ENCODE measurements around the gene MSANTD4. TPM values are rescaled to one million over a fixed set of nuclear protein-coding genes. Genes with fewer than 3 reads are reported as not detected.
A peak's percentile ranks its signal among the peaks of the same experiment; 100 is the strongest.

Gene MSANTD4
- total RNA-seq, 1 donor from 2014 or later = 27.8 TPM

DNA sequence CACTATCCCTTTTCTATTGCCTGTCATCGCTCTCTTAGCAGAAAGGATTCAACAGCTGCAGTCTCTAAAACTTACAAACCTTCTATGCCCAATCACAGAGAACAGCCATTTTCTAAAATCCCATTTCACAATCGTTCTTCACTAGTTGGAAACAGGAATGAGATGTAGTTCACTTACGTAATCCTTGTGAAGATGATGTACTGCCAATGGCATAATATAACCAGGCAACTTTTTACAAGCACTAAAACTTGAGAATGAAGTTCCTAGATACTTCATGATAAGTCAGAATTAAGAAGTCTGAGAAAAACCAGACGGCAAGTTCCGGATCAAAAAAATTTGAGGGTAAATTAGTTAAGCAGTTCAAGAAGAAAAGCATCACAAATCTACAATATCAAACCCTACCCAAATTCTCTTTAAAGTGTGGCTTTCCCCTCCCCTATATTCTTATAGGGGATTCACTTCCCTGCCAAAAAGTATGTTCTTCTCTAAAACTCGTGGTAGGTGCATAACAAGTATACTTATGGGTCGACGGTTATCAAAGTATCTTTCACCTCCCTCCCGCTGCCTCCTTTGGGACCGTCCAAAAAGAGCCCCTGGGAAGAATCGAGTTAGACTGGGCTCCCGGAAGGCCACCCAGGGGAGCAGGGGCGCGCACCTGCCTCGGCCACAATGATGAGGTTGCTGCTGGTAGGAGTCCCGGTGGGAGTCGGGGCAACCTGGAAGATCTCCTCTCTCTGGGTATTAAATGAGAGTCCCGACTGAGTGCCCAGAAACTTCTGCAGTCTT is 666 bp downstream of the MSANTD4 start:
- no peak for DNase-seq (ENCODE audit: low spot score, unreplicated experiment)
- H3K27me3 Mint-ChIP-seq = no peaks in the 10 kb centered on the region

DNA sequence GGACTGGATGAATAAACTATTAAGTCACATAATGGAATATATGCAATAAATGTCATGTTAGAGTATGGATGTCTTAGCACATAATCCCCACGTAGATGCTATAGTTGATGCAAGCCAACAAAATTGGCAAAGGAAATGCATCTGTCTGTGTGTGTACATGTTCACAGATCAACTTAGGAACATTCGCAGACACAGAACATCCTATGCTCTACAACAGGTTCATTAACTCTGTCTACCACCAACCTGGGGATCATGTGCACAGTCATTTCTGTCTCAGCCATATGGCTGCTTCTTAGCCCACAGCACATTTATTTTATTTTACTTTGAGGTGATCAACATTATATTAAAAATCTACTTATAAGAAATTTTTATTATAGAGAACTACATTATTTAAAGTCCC is 4.9 kb downstream of the MSANTD4 start:
- peaks cover 3% of the 10 kb centered on the region for H3K9me3 Mint-ChIP-seq (ENCODE audit: low read depth)
- H3K27ac Mint-ChIP-seq = no peak overlapping the region
- peaks cover 38% of the 10 kb centered on the region for H3K4me1 Mint-ChIP-seq (ENCODE audit: low read depth)
- H3K36me3 Mint-ChIP-seq (ENCODE audit: insufficient read depth) = peaks cover 8% of the 10 kb centered on the region
- no peaks in the 10 kb centered on the region for H3K27me3 Mint-ChIP-seq
- DNase-seq (ENCODE audit: low spot score, unreplicated experiment) = no peak
- TF ChIP-seq, protein P1, sequence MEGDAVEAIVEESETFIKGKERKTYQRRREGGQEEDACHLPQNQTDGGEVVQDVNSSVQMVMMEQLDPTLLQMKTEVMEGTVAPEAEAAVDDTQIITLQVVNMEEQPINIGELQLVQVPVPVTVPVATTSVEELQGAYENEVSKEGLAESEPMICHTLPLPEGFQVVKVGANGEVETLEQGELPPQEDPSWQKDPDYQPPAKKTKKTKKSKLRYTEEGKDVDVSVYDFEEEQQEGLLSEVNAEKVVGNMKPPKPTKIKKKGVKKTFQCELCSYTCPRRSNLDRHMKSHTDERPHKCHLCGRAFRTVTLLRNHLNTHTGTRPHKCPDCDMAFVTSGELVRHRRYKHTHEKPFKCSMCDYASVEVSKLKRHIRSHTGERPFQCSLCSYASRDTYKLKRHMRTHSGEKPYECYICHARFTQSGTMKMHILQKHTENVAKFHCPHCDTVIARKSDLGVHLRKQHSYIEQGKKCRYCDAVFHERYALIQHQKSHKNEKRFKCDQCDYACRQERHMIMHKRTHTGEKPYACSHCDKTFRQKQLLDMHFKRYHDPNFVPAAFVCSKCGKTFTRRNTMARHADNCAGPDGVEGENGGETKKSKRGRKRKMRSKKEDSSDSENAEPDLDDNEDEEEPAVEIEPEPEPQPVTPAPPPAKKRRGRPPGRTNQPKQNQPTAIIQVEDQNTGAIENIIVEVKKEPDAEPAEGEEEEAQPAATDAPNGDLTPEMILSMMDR (IDR thresholded peaks at IDR 0.05; ENCODE audit: unreplicated experiment) = no peak
- no peak overlapping the region for H3K4me3 Mint-ChIP-seq (ENCODE audit: low read depth)

More for the DNA sequence above, 666 bp downstream of the MSANTD4 start:
- Mint-ChIP-seq H3K4me1 (ENCODE audit: low read depth) (peaks cover 26% of the 10 kb centered on the region), H3K27ac (peak overlapping the region; percentile 96), H3K36me3 (ENCODE audit: insufficient read depth) (peaks cover 5% of the 10 kb centered on the region), H3K9me3 (ENCODE audit: low read depth) (peaks cover 3% of the 10 kb centered on the region), H3K4me3 (ENCODE audit: low read depth) (peak overlapping the region; percentile 93)
- TF ChIP-seq, protein P1 (IDR thresholded peaks at IDR 0.05; ENCODE audit: unreplicated experiment) = no peak

DNA sequence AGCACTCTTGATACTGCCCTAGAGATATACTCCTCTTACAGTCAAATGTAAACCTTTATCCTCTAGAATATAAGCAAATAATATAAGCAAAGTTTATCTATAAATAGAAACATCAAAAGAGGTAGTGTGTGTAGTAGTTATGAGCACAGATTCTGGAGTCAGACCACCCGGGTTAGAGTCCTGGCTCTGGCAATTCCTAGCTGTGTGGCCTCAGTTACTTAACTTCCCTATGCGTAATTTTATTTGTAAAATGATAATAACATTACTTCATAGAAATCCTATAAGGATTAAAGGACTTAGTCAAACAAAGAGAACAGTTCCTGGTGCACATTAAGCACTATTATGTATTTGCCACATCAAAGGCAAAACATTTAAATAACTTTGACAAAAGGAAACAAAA is 7.0 kb downstream of the MSANTD4 start:
- DNase-seq (ENCODE audit: low spot score, unreplicated experiment) = no peak
- H3K4me1 Mint-ChIP-seq (ENCODE audit: low read depth) = peaks cover 29% of the 10 kb centered on the region
- H3K27ac Mint-ChIP-seq = no peak overlapping the region
- no peaks in the 10 kb centered on the region for H3K27me3 Mint-ChIP-seq
- peaks cover 17% of the 10 kb centered on the region for H3K36me3 Mint-ChIP-seq (ENCODE audit: insufficient read depth)
- TF ChIP-seq, protein P1 (IDR thresholded peaks at IDR 0.05; ENCODE audit: unreplicated experiment) = no peak
- no peak overlapping the region for H3K4me3 Mint-ChIP-seq (ENCODE audit: low read depth)
- peaks cover 3% of the 10 kb centered on the region for H3K9me3 Mint-ChIP-seq (ENCODE audit: low read depth)

DNA sequence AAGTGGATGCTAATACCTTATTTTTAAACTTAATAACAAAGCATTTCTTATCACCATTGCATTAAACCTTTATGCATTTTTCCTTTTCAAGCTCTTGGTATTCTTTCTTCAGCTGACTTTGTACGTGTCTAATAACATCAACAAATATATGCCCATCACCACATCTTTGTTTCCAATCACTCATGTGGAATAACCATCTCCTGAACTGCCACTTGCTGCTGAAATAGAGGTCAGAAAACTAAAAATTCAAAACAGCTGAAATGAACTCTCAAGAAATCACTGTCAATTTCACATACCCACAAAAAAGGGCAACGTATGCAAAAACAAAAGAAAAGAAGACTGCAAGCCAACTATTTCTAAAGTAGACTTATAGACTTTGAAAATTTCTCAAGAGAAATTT is 7.4 kb downstream of the MSANTD4 start:
- no peak for DNase-seq (ENCODE audit: low spot score, unreplicated experiment)
- no peak overlapping the region for H3K27ac Mint-ChIP-seq
- H3K4me3 Mint-ChIP-seq (ENCODE audit: low read depth) = no peak overlapping the region
- H3K36me3 Mint-ChIP-seq (ENCODE audit: insufficient read depth) = peaks cover 20% of the 10 kb centered on the region
- TF ChIP-seq, protein P1 (IDR thresholded peaks at IDR 0.05; ENCODE audit: unreplicated experiment) = no peak
- H3K9me3 Mint-ChIP-seq (ENCODE audit: low read depth) = peaks cover 3% of the 10 kb centered on the region
- H3K4me1 Mint-ChIP-seq (ENCODE audit: low read depth) = peaks cover 24% of the 10 kb centered on the region
- no peaks in the 10 kb centered on the region for H3K27me3 Mint-ChIP-seq

DNA sequence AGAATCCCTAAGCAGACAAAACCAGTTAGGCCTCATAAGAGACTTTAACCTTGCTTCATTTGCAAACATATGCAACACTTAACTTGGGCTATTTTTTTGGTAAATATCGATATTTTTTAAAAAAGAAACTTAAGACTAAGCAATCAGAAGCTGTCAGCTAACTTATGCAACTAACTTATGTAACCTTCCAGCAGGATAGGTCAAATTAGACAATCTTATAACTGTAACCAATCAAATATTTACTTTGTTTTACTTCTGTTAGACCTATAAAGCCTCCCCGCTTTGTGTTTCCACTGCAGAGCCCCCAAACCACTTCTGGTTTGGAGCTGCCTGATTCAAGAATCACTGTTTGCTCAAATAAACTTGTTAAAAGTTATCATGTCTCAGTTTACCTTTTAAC is 8.0 kb downstream of the MSANTD4 start:
- Mint-ChIP-seq H3K27ac (no peak overlapping the region), H3K36me3 (ENCODE audit: insufficient read depth) (peaks cover 23% of the 10 kb centered on the region), H3K4me3 (ENCODE audit: low read depth) (no peak overlapping the region), H3K27me3 (no peaks in the 10 kb centered on the region), H3K4me1 (ENCODE audit: low read depth) (peaks cover 21% of the 10 kb centered on the region), H3K9me3 (ENCODE audit: low read depth) (peaks cover 2% of the 10 kb centered on the region)
- TF ChIP-seq, protein P1 (IDR thresholded peaks at IDR 0.05; ENCODE audit: unreplicated experiment) = no peak
- DNase-seq (ENCODE audit: low spot score, unreplicated experiment) = no peak

Data from progenitor cell of endocrine pancreas (in vitro differentiated cells).